Activated CD4-positive, alpha-beta T cell treated with anti-CD3 and anti-CD28 coated beads, Interleukin-2, amount 10 ng/mL, durations not matched to agents 24 days and 14 days (primary cell): ENCODE data around the gene MVK. TPM values are rescaled to one million over a fixed set of nuclear protein-coding genes. Genes with fewer than 3 reads are reported as not detected.

Experiments used
- DNase-seq: peaks from one replicate; pipeline ENCODE4 v3.0.0; 2022
- H3K27ac Mint-ChIP-seq: one replicate; pipeline ENCODE4 v1.8.0; 2022; ENCODE audit warnings: mild to moderate bottlenecking, mixed read lengths
- H3K27me3 Mint-ChIP-seq: one replicate; pipeline ENCODE4 v1.8.0; 2022; ENCODE audit warnings: mixed read lengths
- H3K36me3 Mint-ChIP-seq: one replicate; pipeline ENCODE4 v1.8.0; 2022; ENCODE audit warnings: low read depth, mild to moderate bottlenecking, mixed read lengths
- H3K4me1 Mint-ChIP-seq: one replicate; pipeline ENCODE4 v1.8.0; 2021; ENCODE audit warnings: mixed read lengths
- H3K4me3 Mint-ChIP-seq: one replicate; pipeline ENCODE4 v1.8.0; 2022; ENCODE audit warnings: mild to moderate bottlenecking, moderate library complexity, mixed read lengths
- H3K9me3 Mint-ChIP-seq: one replicate; pipeline ENCODE4 v1.8.0; 2021; ENCODE audit warnings: mixed read lengths
- intact Hi-C: fragments of 100-400 bp; cut with micrococcal nuclease; formaldehyde crosslinking; loops from one replicate; pipeline ENCODE4 v1.15.1; 2023
- total RNA-seq: library from RNA; stranded (reverse); gene quantifications from 2 replicates; pipeline ENCODE4 v1.2.3, GENCODE V29; 2022

MVK gene
- total RNA-seq, 1 donor from 2014 or later: 21.5 TPM

- Mint-ChIP-seq H3K4me1 (no peaks in the 10 kb centered on the region), H3K27me3 (peaks cover 22% of the 10 kb centered on the region), H3K36me3 (no peaks in the 10 kb centered on the region), H3K4me3 (no peak overlapping the region), H3K27ac (no peak overlapping the region), H3K9me3 (no peaks in the 10 kb centered on the region)
- no peak for DNase-seq
- intact Hi-C loops: no loop called here
Observed at GRCh38 chr12:109619002-109619604, 45.5 kb downstream of the MVK start.

- Mint-ChIP-seq H3K36me3 (no peaks in the 10 kb centered on the region), H3K9me3 (no peaks in the 10 kb centered on the region), H3K4me1 (no peaks in the 10 kb centered on the region), H3K27me3 (peaks cover 16% of the 10 kb centered on the region), H3K27ac (no peak overlapping the region), H3K4me3 (no peak overlapping the region)
- no peak for DNase-seq
- intact Hi-C loops: no loop called here
Observed at GRCh38 chr12:109621211-109621694, 47.7 kb downstream of the MVK start.

- no peaks in the 10 kb centered on the region for H3K36me3 Mint-ChIP-seq
- H3K27ac Mint-ChIP-seq: no peak overlapping the region
- H3K27me3 Mint-ChIP-seq: peaks cover 16% of the 10 kb centered on the region
- no peak overlapping the region for H3K4me3 Mint-ChIP-seq
- H3K4me1 Mint-ChIP-seq: no peaks in the 10 kb centered on the region
- H3K9me3 Mint-ChIP-seq: no peaks in the 10 kb centered on the region
- DNase-seq: no peak
- intact Hi-C loops: no loop called here
Observed at GRCh38 chr12:109621901-109622364, 48.3 kb downstream of the MVK start.

- Mint-ChIP-seq H3K36me3 (no peaks in the 10 kb centered on the region), H3K9me3 (no peaks in the 10 kb centered on the region), H3K27ac (no peak overlapping the region), H3K4me3 (no peak overlapping the region), H3K27me3 (peaks cover 20% of the 10 kb centered on the region), H3K4me1 (no peaks in the 10 kb centered on the region)
- intact Hi-C loops: no loop called here
- no peak for DNase-seq
Observed at GRCh38 chr12:109624467-109624866, 50.9 kb downstream of the MVK start.

- Mint-ChIP-seq H3K27me3 (peaks cover 20% of the 10 kb centered on the region), H3K9me3 (no peaks in the 10 kb centered on the region), H3K4me3 (no peak overlapping the region), H3K27ac (no peak overlapping the region), H3K4me1 (no peaks in the 10 kb centered on the region), H3K36me3 (no peaks in the 10 kb centered on the region)
- DNase-seq: no peak
- intact Hi-C loops: no loop called here
Observed at GRCh38 chr12:109625131-109625559, 51.6 kb downstream of the MVK start.

- no peaks in the 10 kb centered on the region for H3K4me1 Mint-ChIP-seq
- intact Hi-C loops: no loop called here
- no peaks in the 10 kb centered on the region for H3K9me3 Mint-ChIP-seq
- H3K27ac Mint-ChIP-seq: no peak overlapping the region
- H3K27me3 Mint-ChIP-seq: peaks cover 18% of the 10 kb centered on the region
- no peak for DNase-seq
- H3K4me3 Mint-ChIP-seq: no peak overlapping the region
- no peaks in the 10 kb centered on the region for H3K36me3 Mint-ChIP-seq
Observed at GRCh38 chr12:109625749-109626377, 52.3 kb downstream of the MVK start.

- Mint-ChIP-seq H3K4me1 (no peaks in the 10 kb centered on the region), H3K27ac (no peak overlapping the region), H3K36me3 (no peaks in the 10 kb centered on the region), H3K27me3 (peaks cover 12% of the 10 kb centered on the region), H3K4me3 (no peak overlapping the region), H3K9me3 (no peaks in the 10 kb centered on the region)
- intact Hi-C loops: no loop called here
- no peak for DNase-seq
Observed at GRCh38 chr12:109626378-109627115, 53.0 kb downstream of the MVK start.

GRCh38 chr12:109627633-109628032, 54.0 kb downstream of the MVK start:
- no peak for DNase-seq
- no peaks in the 10 kb centered on the region for H3K36me3 Mint-ChIP-seq
- no peaks in the 10 kb centered on the region for H3K4me1 Mint-ChIP-seq
- intact Hi-C loops: no loop called here
- no peak overlapping the region for H3K27ac Mint-ChIP-seq
- no peak overlapping the region for H3K4me3 Mint-ChIP-seq
- H3K9me3 Mint-ChIP-seq: no peaks in the 10 kb centered on the region
- peaks cover 6% of the 10 kb centered on the region for H3K27me3 Mint-ChIP-seq

- Mint-ChIP-seq H3K4me3 (no peak overlapping the region), H3K36me3 (no peaks in the 10 kb centered on the region), H3K27me3 (peaks cover 4% of the 10 kb centered on the region), H3K9me3 (peaks cover 7% of the 10 kb centered on the region), H3K4me1 (no peaks in the 10 kb centered on the region), H3K27ac (no peak overlapping the region)
- no peak for DNase-seq
- intact Hi-C loops: no loop called here
Observed at GRCh38 chr12:109630107-109630506, 56.5 kb downstream of the MVK start.

GRCh38 chr12:109630815-109631214, 57.2 kb downstream of the MVK start:
- no peaks in the 10 kb centered on the region for H3K36me3 Mint-ChIP-seq
- no peak overlapping the region for H3K27ac Mint-ChIP-seq
- intact Hi-C loops: no loop called here
- no peak overlapping the region for H3K4me3 Mint-ChIP-seq
- peaks cover 7% of the 10 kb centered on the region for H3K9me3 Mint-ChIP-seq
- peaks cover 4% of the 10 kb centered on the region for H3K27me3 Mint-ChIP-seq
- H3K4me1 Mint-ChIP-seq: no peaks in the 10 kb centered on the region
- no peak for DNase-seq

- peaks cover 7% of the 10 kb centered on the region for H3K9me3 Mint-ChIP-seq
- no peak overlapping the region for H3K4me3 Mint-ChIP-seq
- H3K36me3 Mint-ChIP-seq: no peaks in the 10 kb centered on the region
- H3K4me1 Mint-ChIP-seq: no peaks in the 10 kb centered on the region
- H3K27ac Mint-ChIP-seq: no peak overlapping the region
- H3K27me3 Mint-ChIP-seq: peaks cover 4% of the 10 kb centered on the region
- no peak for DNase-seq
- intact Hi-C loops: no loop called here
Observed at GRCh38 chr12:109631302-109631701, 57.7 kb downstream of the MVK start.

GRCh38 chr12:109631751-109632150, 58.2 kb downstream of the MVK start:
- H3K27me3 Mint-ChIP-seq: peaks cover 4% of the 10 kb centered on the region
- no peaks in the 10 kb centered on the region for H3K36me3 Mint-ChIP-seq
- H3K4me3 Mint-ChIP-seq: no peak overlapping the region
- no peak overlapping the region for H3K27ac Mint-ChIP-seq
- no peak for DNase-seq
- H3K9me3 Mint-ChIP-seq: peaks cover 7% of the 10 kb centered on the region
- intact Hi-C loops: no loop called here
- no peaks in the 10 kb centered on the region for H3K4me1 Mint-ChIP-seq

- Mint-ChIP-seq H3K27ac (no peak overlapping the region), H3K27me3 (peaks cover 6% of the 10 kb centered on the region), H3K9me3 (peaks cover 7% of the 10 kb centered on the region), H3K36me3 (no peaks in the 10 kb centered on the region), H3K4me3 (no peak overlapping the region), H3K4me1 (no peaks in the 10 kb centered on the region)
- intact Hi-C loops: no loop called here
- no peak for DNase-seq
Observed at GRCh38 chr12:109632342-109632741, 58.7 kb downstream of the MVK start.

- no peak overlapping the region for H3K27ac Mint-ChIP-seq
- no peaks in the 10 kb centered on the region for H3K36me3 Mint-ChIP-seq
- no peaks in the 10 kb centered on the region for H3K4me1 Mint-ChIP-seq
- DNase-seq: no peak
- no peak overlapping the region for H3K4me3 Mint-ChIP-seq
- H3K9me3 Mint-ChIP-seq: peaks cover 7% of the 10 kb centered on the region
- intact Hi-C loops: no loop called here
- H3K27me3 Mint-ChIP-seq: peaks cover 1% of the 10 kb centered on the region
Observed at GRCh38 chr12:109635717-109636116, 62.1 kb downstream of the MVK start.
